HTERT RPE-1 (cell line): ENCODE results near the gene TESK1.

ENCODE experiments used
- in situ Hi-C: fragments of 300-500 bp; cut with MboI; formaldehyde crosslinking; loops from 4 replicates; pipeline ENCODE4 v1.14.3; 2020; ENCODE audit warnings: low sequenced_read_pairs

The TESK1 gene, protein sequence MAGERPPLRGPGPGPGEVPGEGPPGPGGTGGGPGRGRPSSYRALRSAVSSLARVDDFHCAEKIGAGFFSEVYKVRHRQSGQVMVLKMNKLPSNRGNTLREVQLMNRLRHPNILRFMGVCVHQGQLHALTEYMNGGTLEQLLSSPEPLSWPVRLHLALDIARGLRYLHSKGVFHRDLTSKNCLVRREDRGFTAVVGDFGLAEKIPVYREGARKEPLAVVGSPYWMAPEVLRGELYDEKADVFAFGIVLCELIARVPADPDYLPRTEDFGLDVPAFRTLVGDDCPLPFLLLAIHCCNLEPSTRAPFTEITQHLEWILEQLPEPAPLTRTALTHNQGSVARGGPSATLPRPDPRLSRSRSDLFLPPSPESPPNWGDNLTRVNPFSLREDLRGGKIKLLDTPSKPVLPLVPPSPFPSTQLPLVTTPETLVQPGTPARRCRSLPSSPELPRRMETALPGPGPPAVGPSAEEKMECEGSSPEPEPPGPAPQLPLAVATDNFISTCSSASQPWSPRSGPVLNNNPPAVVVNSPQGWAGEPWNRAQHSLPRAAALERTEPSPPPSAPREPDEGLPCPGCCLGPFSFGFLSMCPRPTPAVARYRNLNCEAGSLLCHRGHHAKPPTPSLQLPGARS

DNA sequence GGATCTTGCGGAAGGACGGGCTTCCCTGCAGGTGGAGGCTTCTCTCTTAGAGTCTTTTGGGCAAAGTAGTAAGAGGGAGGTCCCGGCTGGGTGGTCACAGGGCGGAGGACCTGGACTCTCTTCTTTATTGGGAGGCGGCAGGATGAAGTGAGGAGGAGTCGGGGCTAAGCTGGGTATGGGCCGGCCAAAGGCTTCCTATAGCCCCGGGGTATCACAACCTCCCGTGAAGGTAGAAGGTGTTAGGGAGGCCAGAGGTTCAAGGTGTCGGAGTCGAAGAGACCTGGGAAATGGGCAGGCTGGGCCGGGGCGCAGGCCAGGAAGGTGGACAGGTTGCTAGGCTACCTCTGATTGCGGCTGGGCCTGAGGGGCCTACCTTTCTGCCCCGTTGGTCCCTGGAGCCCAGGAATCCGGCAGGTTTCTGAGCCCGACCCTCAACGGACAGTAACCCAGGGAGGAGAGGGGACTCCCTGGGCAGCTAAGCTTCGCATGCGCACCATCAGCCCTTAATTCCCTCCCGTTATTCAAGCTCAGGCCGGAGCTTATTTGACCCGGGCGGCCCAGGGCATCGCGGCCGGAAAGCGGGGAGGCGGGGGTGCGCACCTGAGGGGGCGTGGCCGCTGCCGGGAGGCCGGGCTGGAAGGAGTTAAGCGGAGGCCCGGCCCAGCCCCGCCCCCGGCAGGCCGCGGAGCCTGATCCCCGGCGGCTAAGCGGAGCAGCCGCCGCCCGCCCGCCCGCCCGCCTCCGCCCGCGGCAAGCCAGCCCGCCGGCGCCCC, at the start of gene TESK1:
TESK1 (plus strand) TSS at position 685 of the 773 bp plus-strand sequence. CDS start 358 bp downstream, outside the sequence.
- in situ Hi-C loops, result no loop called here

DNA sequence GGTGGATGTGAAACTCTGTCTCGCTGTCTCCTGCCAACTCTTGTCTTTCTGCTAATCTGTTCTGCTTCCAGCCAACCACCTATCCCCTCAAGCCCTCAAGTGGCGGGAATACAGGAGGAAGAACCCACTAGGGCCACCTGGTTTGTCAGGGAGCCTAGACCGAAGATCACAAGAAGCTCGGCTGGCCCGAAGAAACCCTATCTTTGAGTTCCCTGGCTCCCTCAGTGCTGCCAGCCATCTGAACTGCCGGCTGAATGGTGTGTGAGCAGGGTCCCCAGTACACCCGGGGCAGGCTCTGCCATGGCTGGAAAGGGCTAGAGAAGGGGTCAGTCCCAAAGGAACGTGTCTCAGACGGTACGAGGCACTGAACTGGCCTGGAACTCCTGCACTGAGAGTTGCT, 49.2 kb upstream of the TESK1 start:
- in situ Hi-C loops, result no loop called here

DNA sequence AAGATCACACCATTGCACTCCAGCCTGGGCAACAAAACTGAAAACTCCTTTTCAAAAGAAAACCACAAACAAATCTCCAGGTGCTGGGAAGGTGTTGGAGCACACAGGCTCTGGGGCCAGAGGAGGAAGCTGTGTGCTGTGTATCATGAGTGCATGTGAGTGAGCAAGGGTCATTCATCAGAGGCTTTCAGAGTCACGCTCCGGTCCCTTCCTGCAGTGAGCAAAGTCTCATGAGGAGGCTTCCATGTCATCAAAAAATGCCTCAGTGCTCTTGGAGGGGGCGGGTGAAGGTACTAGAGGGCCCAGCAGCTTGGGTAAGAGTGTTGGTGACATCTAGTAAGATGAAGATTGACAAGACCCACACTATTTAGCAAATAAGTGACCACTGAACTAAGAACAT, 48.3 kb upstream of the TESK1 start:
- in situ Hi-C loops, result no loop called here

DNA sequence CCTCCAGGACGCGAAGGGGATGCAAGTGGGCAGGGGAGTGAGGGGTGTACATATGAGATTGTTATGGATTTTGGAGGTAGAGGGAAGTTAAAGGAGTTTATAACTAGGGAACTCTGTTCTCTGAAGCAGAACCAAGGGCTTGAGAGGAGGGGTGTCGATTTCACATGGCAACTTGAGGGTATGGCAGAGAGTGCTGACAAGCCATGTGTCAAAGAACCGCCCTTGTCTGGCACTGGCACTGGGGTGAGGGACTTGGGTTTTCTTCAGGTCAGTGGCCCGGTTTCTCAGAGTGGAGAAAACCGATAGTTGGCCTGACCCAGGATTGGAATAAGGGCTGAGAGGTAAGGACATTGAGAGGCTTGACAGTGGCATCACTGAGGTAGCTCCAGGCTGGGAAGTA, 47.7 kb upstream of the TESK1 start:
- in situ Hi-C loops, result no loop called here

DNA sequence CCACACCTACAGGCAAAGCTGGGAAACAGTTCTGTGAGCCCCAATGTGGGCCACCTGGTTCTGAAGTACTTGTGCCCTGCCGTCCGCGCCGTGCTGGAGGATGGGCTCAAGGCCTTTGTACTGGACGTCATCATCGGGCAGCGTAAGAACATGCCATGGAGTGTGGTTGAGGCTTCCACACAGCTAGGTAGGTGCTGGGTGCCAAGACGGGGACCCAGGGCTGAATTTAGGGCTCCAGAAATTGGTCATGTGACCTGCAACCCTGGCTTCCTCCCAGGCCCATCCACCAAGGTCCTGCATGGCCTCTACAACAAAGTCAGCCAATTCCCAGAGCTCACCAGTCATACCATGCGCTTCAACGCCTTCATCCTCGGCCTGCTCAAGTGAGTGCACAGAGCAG, 46.9 kb upstream of the TESK1 start:
- in situ Hi-C loops, result no loop called here

DNA sequence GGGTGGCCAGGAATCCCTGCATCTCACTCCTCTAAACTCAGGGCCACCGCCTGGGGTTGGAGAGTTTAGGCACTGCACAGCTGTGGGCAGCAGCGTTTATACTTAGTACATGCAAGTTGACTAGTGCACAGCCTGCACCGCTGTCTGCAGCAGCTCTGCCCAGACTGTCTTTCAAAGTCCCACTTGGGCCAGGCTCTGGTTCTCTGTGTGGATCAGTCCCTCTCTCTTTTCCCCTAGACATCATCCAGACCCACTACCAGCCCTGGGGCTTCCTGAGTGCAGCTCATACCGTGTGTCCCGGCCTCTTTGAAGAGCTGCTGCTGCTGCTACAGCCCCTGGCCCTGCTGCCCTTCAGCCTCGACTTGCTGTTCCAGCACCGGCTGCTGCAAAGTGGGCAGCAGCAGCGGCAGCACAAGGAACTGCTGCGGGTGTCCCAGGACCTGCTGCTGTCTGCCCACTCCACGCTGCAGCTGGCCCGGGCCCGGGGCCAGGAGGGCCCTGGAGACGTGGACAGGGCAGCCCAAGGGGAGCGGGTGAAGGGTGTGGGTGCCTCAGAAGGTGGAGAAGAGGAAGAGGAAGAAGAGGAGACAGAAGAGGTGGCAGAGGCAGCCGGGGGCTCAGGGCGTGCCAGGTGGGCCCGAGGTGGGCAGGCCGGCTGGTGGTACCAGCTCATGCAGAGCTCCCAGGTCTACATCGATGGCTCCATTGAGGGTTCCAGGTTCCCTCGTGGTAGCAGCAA, 45.1 kb upstream of the TESK1 start:
- in situ Hi-C loops, result no loop called here

DNA sequence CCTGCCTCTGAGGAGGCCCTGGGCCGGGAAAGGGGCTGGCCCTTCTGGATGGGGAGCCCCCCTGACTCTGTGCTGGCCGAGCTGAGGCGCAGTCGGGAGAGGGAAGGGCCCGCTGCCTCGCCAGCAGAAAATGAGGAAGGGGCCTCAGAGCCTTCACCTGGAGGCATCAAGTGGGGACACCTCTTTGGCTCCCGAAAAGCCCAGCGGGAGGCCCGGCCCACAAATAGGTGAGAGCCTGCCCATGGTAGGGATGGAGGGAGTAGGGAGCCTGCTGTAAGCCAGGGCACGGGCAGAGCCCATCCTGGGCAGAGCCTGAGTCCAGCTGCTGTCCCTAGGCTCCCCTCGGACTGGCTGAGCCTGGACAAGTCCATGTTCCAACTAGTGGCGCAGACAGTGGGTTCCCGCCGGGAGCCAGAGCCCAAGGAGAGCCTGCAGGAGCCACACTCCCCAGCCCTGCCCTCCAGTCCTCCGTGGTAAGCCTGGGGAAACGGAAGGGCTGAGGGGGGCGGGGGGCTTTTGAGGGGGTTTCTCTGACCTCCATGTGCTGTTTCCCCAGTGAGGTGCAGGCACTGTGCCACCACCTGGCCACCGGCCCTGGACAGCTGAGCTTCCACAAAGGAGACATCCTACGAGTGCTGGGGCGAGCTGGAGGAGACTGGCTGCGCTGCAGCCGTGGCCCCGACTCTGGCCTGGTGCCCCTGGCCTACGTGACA, 44.3 kb upstream of the TESK1 start:
- in situ Hi-C loops, result no loop called here

DNA sequence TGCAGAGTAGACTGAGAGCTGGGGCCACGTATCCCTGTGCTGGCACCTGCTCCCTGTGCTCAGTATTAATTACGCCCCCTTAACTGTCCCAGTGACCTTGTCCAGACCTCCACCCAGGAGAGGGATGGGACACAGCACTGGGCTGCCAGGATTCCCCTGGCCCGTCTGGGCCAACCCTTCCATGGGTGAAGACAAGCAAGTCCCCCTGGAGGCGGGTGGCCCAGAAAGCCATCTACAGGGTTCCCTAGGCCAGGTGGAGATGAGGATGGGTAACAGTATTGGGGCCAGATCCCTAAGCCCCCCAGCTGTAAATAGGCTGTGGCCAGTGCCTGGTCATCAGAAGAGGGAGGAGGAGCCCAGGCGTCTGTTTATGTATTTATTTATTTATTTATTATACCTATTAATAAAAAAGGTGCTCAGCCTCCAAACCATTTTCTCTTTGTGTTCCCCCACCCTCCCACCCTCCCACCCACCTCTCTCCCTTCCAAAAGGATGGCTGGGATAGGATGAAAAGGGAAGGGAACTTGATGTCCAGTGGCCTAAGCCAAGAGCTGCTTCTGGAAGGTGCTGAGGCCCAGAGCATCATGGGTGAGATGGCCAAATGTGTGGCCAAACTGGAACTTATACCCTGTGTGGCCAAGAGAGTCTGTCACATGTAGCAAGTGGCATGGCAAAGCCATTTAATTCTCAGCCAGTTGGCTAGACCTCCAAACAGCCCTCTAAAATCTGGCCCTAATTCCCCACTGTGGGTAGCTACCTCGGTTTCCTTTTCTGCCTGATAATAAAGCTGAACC, 43.4 kb upstream of the TESK1 start:
- in situ Hi-C loops, result no loop called here

DNA sequence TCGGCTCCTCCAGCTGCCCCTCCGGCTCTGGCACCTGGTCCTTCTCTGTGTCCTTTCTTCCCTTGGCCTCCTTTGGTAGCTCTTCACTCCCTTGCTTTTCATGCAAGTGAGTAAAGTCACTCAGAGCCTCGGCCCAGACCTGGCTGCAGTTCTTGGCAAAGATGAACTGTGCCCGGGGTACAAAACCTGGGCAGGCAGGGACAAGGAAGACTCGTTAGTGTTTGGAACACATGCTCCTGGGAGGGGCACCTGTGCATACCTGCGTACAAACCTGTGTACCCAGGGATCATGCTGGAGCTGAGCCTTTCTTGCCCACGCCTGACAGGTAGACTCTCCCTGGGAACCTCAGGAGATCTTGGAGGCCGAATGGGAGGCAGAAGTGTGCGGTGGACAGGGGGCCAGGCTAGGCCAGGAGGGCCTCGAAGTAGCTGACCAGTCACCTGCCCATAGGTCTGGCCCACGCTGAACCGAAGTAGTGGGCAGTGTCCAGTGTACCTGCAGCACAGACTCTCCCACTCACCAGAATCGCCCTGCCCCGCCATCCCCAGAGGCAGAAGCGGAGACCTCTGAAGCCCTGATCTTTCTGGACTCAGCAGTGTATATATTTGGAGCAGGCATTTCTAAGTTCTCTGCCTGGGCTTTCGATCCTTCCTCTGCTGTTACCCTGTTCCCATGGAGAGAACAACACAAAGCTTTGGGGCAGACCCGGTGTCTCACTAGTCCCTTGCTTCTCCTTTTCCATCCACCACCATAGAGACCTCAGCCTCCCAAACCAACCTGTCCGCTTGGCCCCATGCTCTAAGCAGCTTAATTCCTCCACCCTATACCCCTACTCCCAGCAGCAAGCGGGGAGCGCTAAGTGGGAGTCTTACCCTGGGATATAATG, 41.9 kb upstream of the TESK1 start:
- in situ Hi-C loops, result no loop called here

DNA sequence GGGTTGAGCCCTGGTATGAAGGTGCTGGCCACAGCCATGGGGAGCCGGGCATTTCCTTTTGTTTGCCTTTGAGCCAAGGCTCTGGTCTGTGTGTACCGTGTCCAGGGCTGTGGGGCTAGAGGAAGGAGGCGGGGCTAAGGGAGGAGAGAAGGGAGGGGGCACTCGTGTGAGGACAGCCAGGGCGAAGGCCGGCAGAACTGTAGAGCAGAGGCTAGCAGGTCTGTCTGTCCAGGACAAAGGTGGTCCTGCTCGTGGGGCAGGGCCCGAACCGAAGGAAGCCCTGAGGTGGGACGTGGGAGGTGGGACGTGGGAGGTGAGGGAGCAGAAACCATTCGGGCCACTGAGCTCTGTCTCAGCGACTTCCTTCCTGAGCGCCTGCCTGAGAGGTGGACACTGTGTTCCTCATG, 41.3 kb upstream of the TESK1 start:
- in situ Hi-C loops, result no loop called here

DNA sequence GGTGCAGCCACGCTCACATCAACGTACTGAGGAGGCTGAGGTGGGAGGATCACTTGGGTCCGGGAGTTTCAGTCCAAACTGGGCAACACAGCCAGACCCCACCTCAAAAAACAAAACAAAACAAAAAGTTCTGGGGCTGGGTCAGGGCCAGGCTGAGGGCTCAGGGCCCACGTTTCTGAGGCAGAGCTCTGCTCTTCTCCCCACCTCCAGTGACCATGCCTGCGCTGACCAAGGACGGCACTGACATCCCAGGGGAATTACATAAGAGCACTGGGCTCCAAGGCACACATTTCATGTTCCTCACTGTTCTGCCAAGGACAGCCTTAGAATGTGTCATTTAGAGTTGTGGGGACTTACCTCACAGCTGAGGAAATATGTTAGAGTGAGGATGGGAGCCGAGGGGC, 40.4 kb upstream of the TESK1 start:
- in situ Hi-C loops, result no loop called here

DNA sequence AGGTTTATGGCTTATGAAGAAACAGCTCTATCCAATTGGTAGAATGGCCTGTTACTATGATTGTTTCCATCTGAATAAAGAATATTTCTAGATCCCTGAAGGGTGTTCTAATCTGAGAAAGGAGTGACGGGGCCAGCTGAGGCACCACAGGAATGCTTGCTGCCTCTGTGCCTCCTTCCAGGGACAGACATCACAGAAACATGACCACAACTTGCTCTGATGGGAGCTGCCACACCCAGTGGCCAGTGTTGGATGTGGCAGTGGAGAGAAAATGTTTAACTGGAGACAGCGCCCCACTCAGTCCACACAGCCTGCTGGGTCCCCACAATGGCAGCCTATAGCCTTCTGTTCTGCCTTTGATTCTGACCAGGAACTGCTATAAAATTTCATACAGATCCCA, 38.6 kb upstream of the TESK1 start:
- in situ Hi-C loops, result no loop called here

DNA sequence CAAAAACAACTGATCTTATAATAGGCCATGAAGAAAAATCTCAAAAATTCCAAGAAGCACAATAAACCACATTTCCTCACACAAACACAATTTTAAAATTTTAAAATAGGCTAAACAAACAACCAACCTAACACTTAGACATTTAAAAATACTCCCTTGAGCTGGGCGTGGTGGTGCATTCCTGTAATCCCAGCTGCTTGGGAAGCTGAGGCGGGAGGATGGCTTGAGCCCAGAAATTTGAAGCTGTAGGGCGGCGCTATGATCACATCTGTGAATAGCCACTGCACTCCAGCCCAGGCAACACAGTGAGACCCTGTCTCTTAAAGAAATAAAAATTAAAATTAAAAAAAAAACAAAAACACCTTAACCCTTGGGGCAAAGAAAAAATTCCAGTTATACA, 36.9 kb upstream of the TESK1 start:
- in situ Hi-C loops, result no loop called here

DNA sequence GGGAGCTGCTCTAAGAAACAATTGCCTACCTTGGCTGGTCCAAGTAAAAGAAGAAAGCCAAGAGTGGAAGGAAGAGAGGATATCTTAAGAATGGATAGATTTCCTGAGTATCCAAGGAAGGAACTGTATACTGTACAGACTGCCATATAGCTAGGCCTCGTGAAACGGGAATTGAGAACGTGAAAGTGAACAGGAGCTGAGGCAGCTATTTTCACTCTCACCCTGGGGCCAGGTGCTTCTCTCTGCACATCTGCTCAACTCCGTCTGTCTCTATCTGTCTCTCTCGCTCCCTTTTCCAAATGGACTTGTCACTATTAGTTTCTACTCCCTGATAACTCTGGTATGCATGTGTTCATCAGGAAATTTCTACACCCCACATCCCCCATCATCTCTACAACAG, 35.9 kb upstream of the TESK1 start:
- in situ Hi-C loops, result no loop called here

DNA sequence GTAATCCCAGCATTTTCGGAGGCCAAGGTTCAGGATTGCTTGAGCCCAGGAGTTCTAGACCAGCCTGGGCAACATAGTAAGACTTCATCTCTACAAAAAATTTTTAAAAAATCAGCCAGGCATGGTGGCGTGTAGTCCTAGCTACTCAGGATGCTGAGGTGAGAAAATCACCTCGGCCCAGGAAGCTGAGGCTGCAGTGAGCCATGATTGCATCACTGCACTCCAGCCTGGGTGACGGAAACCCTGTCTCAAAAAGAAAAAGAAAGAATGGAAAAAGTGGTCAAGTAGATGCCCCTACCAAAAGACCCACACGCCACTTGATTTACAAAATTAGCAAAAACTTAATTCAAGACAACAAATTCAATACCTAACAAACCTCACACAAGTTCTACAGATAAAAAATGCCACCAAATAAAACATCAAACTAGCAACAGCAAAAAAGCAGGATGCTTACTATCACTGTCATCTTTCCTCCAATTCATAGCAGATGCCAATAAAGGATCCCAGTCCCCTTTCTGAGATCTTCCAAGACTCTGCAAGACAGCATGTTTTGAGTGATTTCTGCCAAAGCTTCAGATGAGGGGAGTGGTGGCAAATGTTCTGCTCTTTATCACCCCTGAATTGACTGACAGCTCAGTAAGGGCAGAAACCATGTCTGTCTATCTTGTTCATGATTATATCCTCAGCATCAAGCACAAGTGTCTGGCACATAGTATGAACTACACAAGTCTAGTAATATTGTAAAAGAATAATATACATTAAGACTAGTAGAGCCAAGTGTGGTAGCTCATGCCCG, 34.2 kb upstream of the TESK1 start:
- in situ Hi-C loops, result no loop called here

DNA sequence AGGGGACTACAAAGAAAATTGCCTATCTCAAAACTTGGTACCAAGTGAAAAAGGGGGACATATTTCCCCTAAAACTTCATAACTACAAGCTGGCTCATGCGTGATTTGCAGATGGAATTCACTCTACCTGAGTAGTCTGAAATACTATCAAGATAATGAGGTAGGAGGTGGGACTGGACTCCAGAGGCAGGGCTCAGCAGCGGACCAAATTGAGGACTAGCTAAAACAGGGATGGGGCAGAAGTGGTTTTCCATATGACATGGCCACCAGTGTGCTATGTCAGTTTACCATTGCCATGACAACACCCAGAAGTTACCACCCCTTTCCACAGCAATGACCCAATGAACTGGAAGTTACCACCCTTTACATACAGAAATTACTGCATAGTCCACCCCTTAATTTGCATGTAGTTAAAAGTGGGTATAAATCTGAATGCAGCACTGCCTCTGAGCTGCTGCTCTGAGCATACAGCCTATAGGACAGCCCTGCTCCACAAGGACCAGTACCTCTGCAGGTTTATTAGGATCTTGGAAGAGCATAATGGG, 30.4 kb upstream of the TESK1 start:
- in situ Hi-C loops, result no loop called here

DNA sequence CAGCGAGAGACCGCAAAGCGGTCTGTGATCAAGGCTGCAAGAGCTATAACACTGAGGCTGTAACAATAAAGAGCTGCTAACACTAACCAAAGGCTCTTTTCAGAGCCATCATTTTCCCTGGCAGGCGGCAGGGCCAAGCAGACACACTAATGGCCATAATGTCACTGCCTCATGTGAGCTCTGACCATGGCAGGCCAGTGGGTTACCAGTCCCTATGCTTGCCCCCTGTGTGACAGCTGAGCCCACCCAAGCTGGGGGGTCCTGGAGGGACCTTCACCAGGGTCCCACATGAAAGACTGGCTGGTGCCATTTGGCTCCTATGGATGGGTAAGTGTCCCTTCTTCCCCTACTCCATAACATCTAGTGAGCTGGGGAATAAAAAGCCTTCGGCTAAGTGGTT, 29.6 kb upstream of the TESK1 start:
- in situ Hi-C loops, result no loop called here

DNA sequence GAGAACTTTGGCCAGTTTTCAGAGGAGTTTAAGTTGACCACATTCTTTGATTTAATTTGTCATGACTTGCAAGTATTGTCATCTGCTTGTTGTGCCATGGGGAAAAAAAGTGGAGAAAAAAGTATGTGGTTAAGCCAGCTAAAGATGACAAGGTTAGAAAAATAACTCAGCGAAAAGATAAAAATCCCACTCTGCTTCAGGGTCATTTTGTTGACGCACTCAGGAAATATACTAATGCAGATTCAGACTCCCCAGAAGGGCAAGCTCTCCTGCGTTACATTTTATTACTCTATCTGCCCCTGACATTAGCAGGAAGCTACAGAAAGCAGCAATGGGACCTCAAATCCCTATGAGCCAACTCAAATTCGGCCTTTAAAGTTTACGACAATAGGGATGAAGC, 27.6 kb upstream of the TESK1 start:
- in situ Hi-C loops, result no loop called here
